ENCODE measurements around the gene DCT.

GRCh38 chr13:94462670-94463069 lies 16.8 kb downstream of the DCT start:
- no peak for TF ChIP-seq CTCF (IDR thresholded peaks at IDR 0.05)
- no peak for TF ChIP-seq POLR2A (IDR thresholded peaks at IDR 0.05)

Data from lower leg skin (tissue), 3 donors.